Measurements from ENCODE around the gene CWC27. TPM values are rescaled to one million over a fixed set of nuclear protein-coding genes. Genes with fewer than 3 reads are reported as not detected.
A peak's percentile ranks its signal among the peaks of the same experiment; 100 is the strongest.

The CWC27 gene
- total and polyA plus RNA-seq, 2 of the 13 experiments (the other 11 are each of a cell fraction or from before 2014, with no cell fraction given): 21.1 to 25.7 TPM

DNA sequence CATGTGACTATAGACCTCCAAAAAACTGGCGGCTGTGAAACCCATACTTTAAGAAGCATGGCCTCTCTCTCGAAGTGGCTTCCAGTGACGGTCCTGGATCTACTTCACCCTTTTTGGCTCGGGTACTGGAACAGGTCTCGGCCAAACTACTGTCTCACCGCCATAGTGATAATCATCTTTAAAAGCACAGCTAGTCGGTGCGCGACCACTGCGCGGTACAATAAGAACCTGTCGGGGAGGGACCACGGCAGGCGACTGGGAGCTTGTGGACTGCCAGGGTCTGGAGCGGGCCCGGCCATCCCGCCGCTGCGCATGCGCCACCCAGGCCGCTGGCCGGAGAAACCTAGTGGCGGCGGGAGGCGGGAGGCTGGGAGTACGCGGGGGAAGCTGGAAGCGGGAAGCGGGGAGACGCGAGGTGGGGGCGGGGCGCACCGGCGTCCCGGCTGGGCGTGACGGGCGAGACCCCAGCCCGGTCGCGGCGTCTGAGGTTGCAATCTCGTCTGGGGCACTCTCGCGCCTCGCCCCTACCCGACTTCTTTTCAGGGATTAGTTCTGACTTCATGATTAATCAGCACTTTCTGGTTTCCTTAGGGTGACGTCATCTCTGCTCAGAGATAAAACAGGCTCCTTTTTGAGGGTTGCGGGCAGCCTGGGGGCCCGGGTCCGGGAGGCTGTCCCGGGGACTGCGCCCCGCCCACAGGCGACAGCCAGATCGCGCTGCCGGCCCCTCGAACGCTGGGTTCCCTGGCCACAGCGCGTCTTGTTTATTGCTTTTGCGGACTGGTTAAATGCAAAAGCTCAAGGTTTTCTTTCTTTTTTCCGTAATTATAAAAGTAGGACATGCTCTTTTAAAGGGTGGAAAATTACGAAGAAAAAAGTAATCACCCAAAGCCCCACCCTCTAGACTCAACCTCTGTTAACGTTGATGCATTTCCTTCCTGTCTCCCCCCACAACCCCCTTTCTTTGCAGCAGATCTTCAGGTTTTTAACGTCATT is 266.8 kb downstream of the CWC27 start (continued):
- TF ChIP-seq, protein P1, sequence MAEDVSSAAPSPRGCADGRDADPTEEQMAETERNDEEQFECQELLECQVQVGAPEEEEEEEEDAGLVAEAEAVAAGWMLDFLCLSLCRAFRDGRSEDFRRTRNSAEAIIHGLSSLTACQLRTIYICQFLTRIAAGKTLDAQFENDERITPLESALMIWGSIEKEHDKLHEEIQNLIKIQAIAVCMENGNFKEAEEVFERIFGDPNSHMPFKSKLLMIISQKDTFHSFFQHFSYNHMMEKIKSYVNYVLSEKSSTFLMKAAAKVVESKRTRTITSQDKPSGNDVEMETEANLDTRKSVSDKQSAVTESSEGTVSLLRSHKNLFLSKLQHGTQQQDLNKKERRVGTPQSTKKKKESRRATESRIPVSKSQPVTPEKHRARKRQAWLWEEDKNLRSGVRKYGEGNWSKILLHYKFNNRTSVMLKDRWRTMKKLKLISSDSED (CRISPR knock-in tag; IDR thresholded peaks at IDR 0.05): no peak
- TF ChIP-seq TEAD2 (CRISPR knock-in tag; IDR thresholded peaks at IDR 0.05): no peak
- no peak for TF ChIP-seq ZNF160 (CRISPR knock-in tag; IDR thresholded peaks at IDR 0.05)
- TF ChIP-seq, protein P2, sequence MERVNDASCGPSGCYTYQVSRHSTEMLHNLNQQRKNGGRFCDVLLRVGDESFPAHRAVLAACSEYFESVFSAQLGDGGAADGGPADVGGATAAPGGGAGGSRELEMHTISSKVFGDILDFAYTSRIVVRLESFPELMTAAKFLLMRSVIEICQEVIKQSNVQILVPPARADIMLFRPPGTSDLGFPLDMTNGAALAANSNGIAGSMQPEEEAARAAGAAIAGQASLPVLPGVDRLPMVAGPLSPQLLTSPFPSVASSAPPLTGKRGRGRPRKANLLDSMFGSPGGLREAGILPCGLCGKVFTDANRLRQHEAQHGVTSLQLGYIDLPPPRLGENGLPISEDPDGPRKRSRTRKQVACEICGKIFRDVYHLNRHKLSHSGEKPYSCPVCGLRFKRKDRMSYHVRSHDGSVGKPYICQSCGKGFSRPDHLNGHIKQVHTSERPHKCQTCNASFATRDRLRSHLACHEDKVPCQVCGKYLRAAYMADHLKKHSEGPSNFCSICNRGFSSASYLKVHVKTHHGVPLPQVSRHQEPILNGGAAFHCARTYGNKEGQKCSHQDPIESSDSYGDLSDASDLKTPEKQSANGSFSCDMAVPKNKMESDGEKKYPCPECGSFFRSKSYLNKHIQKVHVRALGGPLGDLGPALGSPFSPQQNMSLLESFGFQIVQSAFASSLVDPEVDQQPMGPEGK (CRISPR knock-in tag; IDR thresholded peaks at IDR 0.05): peak; percentile 90
- TF ChIP-seq ZNF570 (CRISPR knock-in tag; IDR thresholded peaks at IDR 0.05; ENCODE audit: borderline replicate concordance): no peak
- no peak for TF ChIP-seq SIX4 (CRISPR knock-in tag; IDR thresholded peaks at IDR 0.05)
- TF ChIP-seq ZNF768 (CRISPR knock-in tag; IDR thresholded peaks at IDR 0.05): no peak
- TF ChIP-seq KMT2B (CRISPR knock-in tag; IDR thresholded peaks at IDR 0.05): 0 out of 2 replicates have a peak, but pooled peaks have one; percentile 33
- TF ChIP-seq MAX (IDR thresholded peaks at IDR 0.05): peak; percentile 86
- no peak for TF ChIP-seq ZFAT (CRISPR knock-in tag; conservative IDR thresholded peaks at IDR 0.05)
- no peak for TF ChIP-seq RAD51 (IDR thresholded peaks at IDR 0.05; ENCODE audit: borderline replicate concordance)
- no peak for TF ChIP-seq RELA (CRISPR knock-in tag; IDR thresholded peaks at IDR 0.05)
- TF ChIP-seq, protein P3, sequence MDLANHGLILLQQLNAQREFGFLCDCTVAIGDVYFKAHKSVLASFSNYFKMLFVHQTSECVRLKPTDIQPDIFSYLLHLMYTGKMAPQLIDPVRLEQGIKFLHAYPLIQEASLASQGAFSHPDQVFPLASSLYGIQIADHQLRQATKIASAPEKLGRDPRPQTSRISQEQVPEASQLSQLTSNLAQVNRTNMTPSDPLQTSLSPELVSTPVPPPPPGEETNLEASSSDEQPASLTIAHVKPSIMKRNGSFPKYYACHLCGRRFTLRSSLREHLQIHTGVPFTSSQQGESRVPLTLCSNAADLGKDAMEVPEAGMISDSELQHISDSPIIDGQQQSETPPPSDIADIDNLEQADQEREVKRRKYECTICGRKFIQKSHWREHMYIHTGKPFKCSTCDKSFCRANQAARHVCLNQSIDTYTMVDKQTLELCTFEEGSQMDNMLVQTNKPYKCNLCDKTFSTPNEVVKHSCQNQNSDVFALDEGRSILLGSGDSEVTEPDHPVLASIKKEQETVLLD (CRISPR knock-in tag; IDR thresholded peaks at IDR 0.05; ENCODE audit: low read depth): no peak; the same call in 1 of the 2 replicates
- no peak for TF ChIP-seq ZNF549 (CRISPR knock-in tag; IDR thresholded peaks at IDR 0.05)
- TF ChIP-seq CBFB (CRISPR knock-in tag; IDR thresholded peaks at IDR 0.05): no peak; the same call in 1 of the 2 replicates
- TF ChIP-seq, protein P4, sequence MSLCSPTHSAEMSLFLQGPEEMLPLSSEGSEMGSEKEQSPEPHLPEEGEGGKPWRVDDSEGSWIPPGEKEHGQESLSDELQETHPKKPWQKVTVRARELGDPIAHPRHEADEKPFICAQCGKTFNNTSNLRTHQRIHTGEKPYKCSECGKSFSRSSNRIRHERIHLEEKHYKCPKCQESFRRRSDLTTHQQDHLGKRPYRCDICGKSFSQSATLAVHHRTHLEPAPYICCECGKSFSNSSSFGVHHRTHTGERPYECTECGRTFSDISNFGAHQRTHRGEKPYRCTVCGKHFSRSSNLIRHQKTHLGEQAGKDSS (CRISPR knock-in tag; IDR thresholded peaks at IDR 0.05; ENCODE audit: borderline replicate concordance, low read depth): no peak
- TF ChIP-seq THRA (CRISPR knock-in tag; IDR thresholded peaks at IDR 0.05; ENCODE audit: borderline replicate concordance): 0 out of 2 replicates have a peak, but pooled peaks have one; percentile 7
- peak; percentile 51; the same call in 1 of the 2 replicates for TF ChIP-seq ZNF343 (CRISPR knock-in tag; IDR thresholded peaks at IDR 0.05)
- TF ChIP-seq RBAK (CRISPR knock-in tag; IDR thresholded peaks at IDR 0.05): no peak
- TF ChIP-seq SMAD3 (CRISPR knock-in tag; IDR thresholded peaks at IDR 0.05): no peak
- TF ChIP-seq ZNF564 (CRISPR knock-in tag; IDR thresholded peaks at IDR 0.05): no peak
- TF ChIP-seq FOXP1 (IDR thresholded peaks at IDR 0.05): no peak
- no peak for TF ChIP-seq FOXP1 (CRISPR knock-in tag; IDR thresholded peaks at IDR 0.05)
- TF ChIP-seq FOXJ3 (CRISPR knock-in tag; IDR thresholded peaks at IDR 0.05; ENCODE audit: borderline replicate concordance): no peak
